ENCODE data around the gene THG1L.
A peak's percentile ranks its signal among the peaks of the same experiment; 100 is the strongest.

THG1L gene

GRCh38 chr5:157731272-157732129 lies at the start of gene THG1L:
TSS of gene THG1L (plus strand) at chr5:157731420. CDS start at chr5:157731441, 21 bp downstream.
- TF ChIP-seq TCF12 (IDR thresholded peaks at IDR 0.05; ENCODE audit: low read depth) (peak; percentile 63; the same call in 1 of the 2 replicates), MAX (IDR thresholded peaks at IDR 0.05) (peak; percentile 82; the same call in 1 of the 2 replicates), EGR1 (IDR thresholded peaks at IDR 0.05) (no peak), TEAD4 (IDR thresholded peaks at IDR 0.05) (peak; percentile 47; the same call in 1 of the 2 replicates), YY1 (IDR thresholded peaks at IDR 0.05; ENCODE audit: low read depth) (peak; percentile 71), TAF1 (IDR thresholded peaks at IDR 0.05; ENCODE audit: low read depth) (peak; percentile 52; the same call in 1 of the 2 replicates)
- TF ChIP-seq, protein P1, sequence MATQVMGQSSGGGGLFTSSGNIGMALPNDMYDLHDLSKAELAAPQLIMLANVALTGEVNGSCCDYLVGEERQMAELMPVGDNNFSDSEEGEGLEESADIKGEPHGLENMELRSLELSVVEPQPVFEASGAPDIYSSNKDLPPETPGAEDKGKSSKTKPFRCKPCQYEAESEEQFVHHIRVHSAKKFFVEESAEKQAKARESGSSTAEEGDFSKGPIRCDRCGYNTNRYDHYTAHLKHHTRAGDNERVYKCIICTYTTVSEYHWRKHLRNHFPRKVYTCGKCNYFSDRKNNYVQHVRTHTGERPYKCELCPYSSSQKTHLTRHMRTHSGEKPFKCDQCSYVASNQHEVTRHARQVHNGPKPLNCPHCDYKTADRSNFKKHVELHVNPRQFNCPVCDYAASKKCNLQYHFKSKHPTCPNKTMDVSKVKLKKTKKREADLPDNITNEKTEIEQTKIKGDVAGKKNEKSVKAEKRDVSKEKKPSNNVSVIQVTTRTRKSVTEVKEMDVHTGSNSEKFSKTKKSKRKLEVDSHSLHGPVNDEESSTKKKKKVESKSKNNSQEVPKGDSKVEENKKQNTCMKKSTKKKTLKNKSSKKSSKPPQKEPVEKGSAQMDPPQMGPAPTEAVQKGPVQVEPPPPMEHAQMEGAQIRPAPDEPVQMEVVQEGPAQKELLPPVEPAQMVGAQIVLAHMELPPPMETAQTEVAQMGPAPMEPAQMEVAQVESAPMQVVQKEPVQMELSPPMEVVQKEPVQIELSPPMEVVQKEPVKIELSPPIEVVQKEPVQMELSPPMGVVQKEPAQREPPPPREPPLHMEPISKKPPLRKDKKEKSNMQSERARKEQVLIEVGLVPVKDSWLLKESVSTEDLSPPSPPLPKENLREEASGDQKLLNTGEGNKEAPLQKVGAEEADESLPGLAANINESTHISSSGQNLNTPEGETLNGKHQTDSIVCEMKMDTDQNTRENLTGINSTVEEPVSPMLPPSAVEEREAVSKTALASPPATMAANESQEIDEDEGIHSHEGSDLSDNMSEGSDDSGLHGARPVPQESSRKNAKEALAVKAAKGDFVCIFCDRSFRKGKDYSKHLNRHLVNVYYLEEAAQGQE (IDR thresholded peaks at IDR 0.05; ENCODE audit: low read depth), result no peak

- TF ChIP-seq, protein P1 (IDR thresholded peaks at IDR 0.05; ENCODE audit: low read depth), result no peak
- TF ChIP-seq NFIC (IDR thresholded peaks at IDR 0.05) (no peak), CREB1 (IDR thresholded peaks at IDR 0.05; ENCODE audit: low read depth) (no peak), TCF12 (IDR thresholded peaks at IDR 0.05; ENCODE audit: low read depth) (no peak), EGR1 (IDR thresholded peaks at IDR 0.05) (no peak), MAX (IDR thresholded peaks at IDR 0.05) (no peak), USF1 (IDR thresholded peaks at IDR 0.05) (no peak), TEAD4 (IDR thresholded peaks at IDR 0.05) (no peak), ZBTB7A (IDR thresholded peaks at IDR 0.05; ENCODE audit: low read depth) (no peak), TAF1 (IDR thresholded peaks at IDR 0.05; ENCODE audit: low read depth) (no peak), CEBPB (IDR thresholded peaks at IDR 0.05) (no peak), YY1 (IDR thresholded peaks at IDR 0.05; ENCODE audit: low read depth) (no peak), EP300 (IDR thresholded peaks at IDR 0.05; ENCODE audit: borderline replicate concordance) (no peak), FOXM1 (IDR thresholded peaks at IDR 0.05; ENCODE audit: borderline replicate concordance, low read depth) (no peak), RAD21 (IDR thresholded peaks at IDR 0.05; ENCODE audit: low read depth) (no peak)
Measured at GRCh38 chr5:157682257-157682656, 49.0 kb upstream of the THG1L start.

DNA sequence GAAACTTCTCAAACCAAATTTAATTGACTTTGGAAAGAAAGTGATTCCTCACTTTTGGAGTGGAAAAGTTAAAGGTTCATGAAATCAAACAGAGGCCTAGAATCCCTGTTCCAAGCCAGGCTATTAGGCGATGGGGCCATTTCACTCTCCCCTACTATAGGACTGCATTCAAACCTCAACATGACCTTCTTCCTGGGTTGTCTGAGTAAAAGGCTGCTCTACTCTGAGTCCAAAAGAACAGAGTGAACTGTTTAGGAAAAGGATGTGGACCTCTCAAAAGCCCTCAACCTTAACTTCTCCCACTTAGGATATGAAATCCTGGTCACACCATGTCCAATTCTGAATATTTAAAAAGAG lies 44.0 kb upstream of the THG1L start:
- TF ChIP-seq YY1 (IDR thresholded peaks at IDR 0.05; ENCODE audit: low read depth) (no peak), FOXM1 (IDR thresholded peaks at IDR 0.05; ENCODE audit: borderline replicate concordance, low read depth) (no peak), CREB1 (IDR thresholded peaks at IDR 0.05; ENCODE audit: low read depth) (no peak)

DNA sequence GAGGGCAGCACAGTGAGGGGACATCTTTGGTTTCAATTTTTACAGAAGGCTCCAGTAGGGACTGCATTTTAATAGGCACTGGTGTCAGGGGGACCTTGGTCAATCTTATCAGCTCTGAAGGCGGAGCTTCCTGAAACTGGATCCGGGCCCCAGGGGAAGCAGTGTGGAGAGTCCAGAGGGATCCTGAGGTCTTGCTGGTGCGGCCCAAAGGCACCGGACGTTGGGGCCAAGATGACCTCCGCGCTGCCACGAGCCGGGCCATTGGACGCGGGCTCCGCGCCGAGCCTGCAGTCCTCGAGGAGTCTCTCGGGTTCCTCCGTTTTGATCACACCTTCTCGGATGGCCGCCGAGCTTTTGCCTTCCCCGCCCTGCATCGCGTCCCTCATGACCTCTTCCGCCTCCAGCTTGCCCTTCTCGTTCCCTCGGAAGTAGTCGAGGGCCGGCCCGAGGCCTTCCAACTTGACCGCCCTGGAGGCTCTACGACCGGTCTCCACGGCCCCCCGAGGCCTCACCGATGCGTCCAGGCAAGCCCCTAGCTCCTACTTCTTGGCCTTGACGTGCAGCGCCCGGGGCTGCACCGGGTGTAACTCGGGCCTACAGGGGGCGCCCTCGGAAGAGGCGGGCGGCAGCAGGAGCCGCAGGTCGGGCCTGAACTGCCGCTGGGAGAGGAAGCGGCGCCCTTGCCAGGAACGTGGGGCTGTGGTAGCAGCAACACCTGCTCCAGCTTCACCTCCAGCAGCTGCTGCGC lies 41.1 kb upstream of the THG1L start:
- TF ChIP-seq CREB1 (IDR thresholded peaks at IDR 0.05; ENCODE audit: low read depth) (no peak), TEAD4 (IDR thresholded peaks at IDR 0.05) (no peak), MAX (IDR thresholded peaks at IDR 0.05) (no peak), EGR1 (IDR thresholded peaks at IDR 0.05) (no peak), RAD21 (IDR thresholded peaks at IDR 0.05; ENCODE audit: low read depth) (no peak), USF1 (IDR thresholded peaks at IDR 0.05) (no peak), NFIC (IDR thresholded peaks at IDR 0.05) (no peak), TCF12 (IDR thresholded peaks at IDR 0.05; ENCODE audit: low read depth) (no peak)

- TF ChIP-seq RAD21 (IDR thresholded peaks at IDR 0.05; ENCODE audit: low read depth) (no peak), TAF1 (IDR thresholded peaks at IDR 0.05; ENCODE audit: low read depth) (no peak), EGR1 (IDR thresholded peaks at IDR 0.05) (no peak), NFIC (IDR thresholded peaks at IDR 0.05) (no peak), CEBPB (IDR thresholded peaks at IDR 0.05) (no peak), TEAD4 (IDR thresholded peaks at IDR 0.05) (no peak), ZBTB7A (IDR thresholded peaks at IDR 0.05; ENCODE audit: low read depth) (no peak), CREB1 (IDR thresholded peaks at IDR 0.05; ENCODE audit: low read depth) (no peak), MAX (IDR thresholded peaks at IDR 0.05) (no peak), USF1 (IDR thresholded peaks at IDR 0.05) (no peak), EP300 (IDR thresholded peaks at IDR 0.05; ENCODE audit: borderline replicate concordance) (no peak), FOXM1 (IDR thresholded peaks at IDR 0.05; ENCODE audit: borderline replicate concordance, low read depth) (no peak), TCF12 (IDR thresholded peaks at IDR 0.05; ENCODE audit: low read depth) (no peak), YY1 (IDR thresholded peaks at IDR 0.05; ENCODE audit: low read depth) (no peak)
- TF ChIP-seq, protein P1 (IDR thresholded peaks at IDR 0.05; ENCODE audit: low read depth), result no peak
Measured at GRCh38 chr5:157690690-157691433, 40.4 kb upstream of the THG1L start.

Measured in Ishikawa (cell line).